Measurements from ENCODE around the gene UQCRHL.
"Not testable (repeated sequence)": the region's sequence is repeated elsewhere in the genome, so short reads cannot be mapped to it uniquely, and the experiment has no call there.

The UQCRHL gene

GRCh38 chr1:15848143-15848928 lies 40.9 kb upstream of the UQCRHL start:
- Histone ChIP-seq H3K4me1 (ENCODE audit: control insufficient read depth in 5 of 5, insufficient read depth in 5 of 5, low read length in 5 of 5) (peaks cover 2 to 51% (median 47%) of the 10 kb centered on the region in 5 donors), H3K27me3 (ENCODE audit: control insufficient read depth in 5 of 5, insufficient read depth in 4 of 5, low read length in 5 of 5) (no peaks in the 10 kb centered on the region), H3K27ac (ENCODE audit: low read depth, low read length) (peak overlapping the region; percentile 95), H3K9ac (ENCODE audit: low read length in 5 of 5) (peak overlapping the region; percentile 78 to 97 (median 90)), H3K36me3 (ENCODE audit: control insufficient read depth in 5 of 5, insufficient read depth in 5 of 5, low read length in 5 of 5) (no peaks in the 10 kb centered on the region), H3K9me3 (ENCODE audit: control insufficient read depth in 5 of 5, low read length in 5 of 5) (no peaks in the 10 kb centered on the region), H3K4me3 (ENCODE audit: low read depth in 1 of 5, low read length in 5 of 5) (peak overlapping the region; percentile 83 to 98 (median 95))

- Histone ChIP-seq H3K36me3 (ENCODE audit: control insufficient read depth in 5 of 5, insufficient read depth in 5 of 5, low read length in 5 of 5) (no peaks in the 10 kb centered on the region), H3K27ac (ENCODE audit: low read depth, low read length) (peak overlapping the region; percentile 95), H3K4me3 (ENCODE audit: low read depth in 1 of 5, low read length in 5 of 5) (peak overlapping the region in 4 of 5 donors; percentile 83 to 98 (median 90)), H3K4me1 (ENCODE audit: control insufficient read depth in 5 of 5, insufficient read depth in 5 of 5, low read length in 5 of 5) (peaks cover 2 to 50% (median 46%) of the 10 kb centered on the region in 5 donors), H3K27me3 (ENCODE audit: control insufficient read depth in 5 of 5, insufficient read depth in 4 of 5, low read length in 5 of 5) (no peaks in the 10 kb centered on the region), H3K9me3 (ENCODE audit: control insufficient read depth in 5 of 5, low read length in 5 of 5) (no peaks in the 10 kb centered on the region), H3K9ac (ENCODE audit: low read length in 5 of 5) (peak overlapping the region in 4 of 5 donors; percentile 73 to 95 (median 83))
Observed at GRCh38 chr1:15847893-15848142, 40.4 kb upstream of the UQCRHL start.

GRCh38 chr1:15847100-15847892 lies 39.8 kb upstream of the UQCRHL start, which contains the start of gene SPEN:
Gene SPEN (plus strand): TSS chr1:15847707. CDS start chr1:15848068, 361 bp downstream.
- peaks cover 2 to 45% (median 44%) of the 10 kb centered on the region in 5 donors for H3K4me1 ChIP-seq (ENCODE audit: control insufficient read depth in 5 of 5, insufficient read depth in 5 of 5, low read length in 5 of 5)
- H3K27ac ChIP-seq (ENCODE audit: low read depth, low read length) = peak within 1 kb of the TSS; percentile 95
- no peaks in the 10 kb centered on the region for H3K9me3 ChIP-seq (ENCODE audit: control insufficient read depth in 5 of 5, low read length in 5 of 5)
- H3K27me3 ChIP-seq (ENCODE audit: control insufficient read depth in 5 of 5, insufficient read depth in 4 of 5, low read length in 5 of 5) = no peaks in the 10 kb centered on the region
- no peaks in the 10 kb centered on the region for H3K36me3 ChIP-seq (ENCODE audit: control insufficient read depth in 5 of 5, insufficient read depth in 5 of 5, low read length in 5 of 5)
- peak within 1 kb of the TSS; percentile 83 to 98 (median 95) for H3K4me3 ChIP-seq (ENCODE audit: low read depth in 1 of 5, low read length in 5 of 5)
- peak within 1 kb of the TSS; percentile 78 to 97 (median 94) for H3K9ac ChIP-seq (ENCODE audit: low read length in 5 of 5)

GRCh38 chr1:15846056-15846455 lies 38.6 kb upstream of the UQCRHL start:
- H3K27ac ChIP-seq (ENCODE audit: low read depth, low read length); H3K27me3 ChIP-seq (ENCODE audit: control insufficient read depth in 5 of 5, insufficient read depth in 4 of 5, low read length in 5 of 5); H3K9me3 ChIP-seq (ENCODE audit: control insufficient read depth in 5 of 5, low read length in 5 of 5); H3K9ac ChIP-seq (ENCODE audit: low read length in 5 of 5); H3K36me3 ChIP-seq (ENCODE audit: control insufficient read depth in 5 of 5, insufficient read depth in 5 of 5, low read length in 5 of 5): not testable (repeated sequence)
- H3K4me3 ChIP-seq (ENCODE audit: low read depth in 1 of 5, low read length in 5 of 5) = peak overlapping the region in 1 of 5 donors; percentile 4
- H3K4me1 ChIP-seq (ENCODE audit: control insufficient read depth in 5 of 5, insufficient read depth in 5 of 5, low read length in 5 of 5) = peaks cover 2 to 37% (median 33%) of the 10 kb centered on the region in 5 donors

- Histone ChIP-seq H3K36me3 (ENCODE audit: control insufficient read depth in 5 of 5, insufficient read depth in 5 of 5, low read length in 5 of 5) (no peaks in the 10 kb centered on the region), H3K4me1 (ENCODE audit: control insufficient read depth in 5 of 5, insufficient read depth in 5 of 5, low read length in 5 of 5) (peaks cover 2 to 21% (median 15%) of the 10 kb centered on the region in 5 donors), H3K4me3 (ENCODE audit: low read depth in 1 of 5, low read length in 5 of 5) (no peak overlapping the region), H3K9me3 (ENCODE audit: control insufficient read depth in 5 of 5, low read length in 5 of 5) (no peaks in the 10 kb centered on the region), H3K27ac (ENCODE audit: low read depth, low read length) (no peak overlapping the region), H3K27me3 (ENCODE audit: control insufficient read depth in 5 of 5, insufficient read depth in 4 of 5, low read length in 5 of 5) (no peaks in the 10 kb centered on the region), H3K9ac (ENCODE audit: low read length in 5 of 5) (no peak overlapping the region)
Observed at GRCh38 chr1:15843826-15844572, 36.5 kb upstream of the UQCRHL start.

GRCh38 chr1:15838721-15839120 lies 31.3 kb upstream of the UQCRHL start:
- peaks cover 12 to 32% (median 18%) of the 10 kb centered on the region in 5 donors for H3K4me1 ChIP-seq (ENCODE audit: control insufficient read depth in 5 of 5, insufficient read depth in 5 of 5, low read length in 5 of 5)
- no peaks in the 10 kb centered on the region for H3K36me3 ChIP-seq (ENCODE audit: control insufficient read depth in 5 of 5, insufficient read depth in 5 of 5, low read length in 5 of 5)
- H3K27ac ChIP-seq (ENCODE audit: low read depth, low read length) = no peak overlapping the region
- H3K9me3 ChIP-seq (ENCODE audit: control insufficient read depth in 5 of 5, low read length in 5 of 5) = no peaks in the 10 kb centered on the region
- H3K4me3 ChIP-seq (ENCODE audit: low read depth in 1 of 5, low read length in 5 of 5) = no peak overlapping the region
- H3K9ac ChIP-seq (ENCODE audit: low read length in 5 of 5) = no peak overlapping the region
- peaks cover 0 to 6% (median 0%) of the 10 kb centered on the region in 5 donors for H3K27me3 ChIP-seq (ENCODE audit: control insufficient read depth in 5 of 5, insufficient read depth in 4 of 5, low read length in 5 of 5)

GRCh38 chr1:15837931-15838330 lies 30.5 kb upstream of the UQCRHL start:
- Histone ChIP-seq H3K9ac (ENCODE audit: low read length in 5 of 5) (peak overlapping the region in 2 of 5 donors; percentile 15 to 23), H3K27me3 (ENCODE audit: control insufficient read depth in 5 of 5, insufficient read depth in 4 of 5, low read length in 5 of 5) (peaks cover 0 to 6% (median 0%) of the 10 kb centered on the region in 5 donors), H3K36me3 (ENCODE audit: control insufficient read depth in 5 of 5, insufficient read depth in 5 of 5, low read length in 5 of 5) (no peaks in the 10 kb centered on the region), H3K4me3 (ENCODE audit: low read depth in 1 of 5, low read length in 5 of 5) (peak overlapping the region in 1 of 5 donors; percentile 45), H3K27ac (ENCODE audit: low read depth, low read length) (no peak overlapping the region), H3K9me3 (ENCODE audit: control insufficient read depth in 5 of 5, low read length in 5 of 5) (no peaks in the 10 kb centered on the region), H3K4me1 (ENCODE audit: control insufficient read depth in 5 of 5, insufficient read depth in 5 of 5, low read length in 5 of 5) (peaks cover 12 to 38% (median 22%) of the 10 kb centered on the region in 5 donors)

- H3K9ac ChIP-seq (ENCODE audit: low read length in 5 of 5) = peak overlapping the region in 4 of 5 donors; percentile 15 to 52 (median 30)
- H3K4me3 ChIP-seq (ENCODE audit: low read depth in 1 of 5, low read length in 5 of 5) = peak overlapping the region; percentile 25 to 91 (median 75)
- peak overlapping the region; percentile 100 for H3K27ac ChIP-seq (ENCODE audit: low read depth, low read length)
- no peaks in the 10 kb centered on the region for H3K9me3 ChIP-seq (ENCODE audit: control insufficient read depth in 5 of 5, low read length in 5 of 5)
- peaks cover 0 to 6% (median 0%) of the 10 kb centered on the region in 5 donors for H3K27me3 ChIP-seq (ENCODE audit: control insufficient read depth in 5 of 5, insufficient read depth in 4 of 5, low read length in 5 of 5)
- peaks cover 12 to 44% (median 24%) of the 10 kb centered on the region in 5 donors for H3K4me1 ChIP-seq (ENCODE audit: control insufficient read depth in 5 of 5, insufficient read depth in 5 of 5, low read length in 5 of 5)
- no peaks in the 10 kb centered on the region for H3K36me3 ChIP-seq (ENCODE audit: control insufficient read depth in 5 of 5, insufficient read depth in 5 of 5, low read length in 5 of 5)
Observed at GRCh38 chr1:15836772-15837669, 29.6 kb upstream of the UQCRHL start.

GRCh38 chr1:15836511-15836771 lies 29.0 kb upstream of the UQCRHL start:
- Histone ChIP-seq H3K4me3 (ENCODE audit: low read depth in 1 of 5, low read length in 5 of 5) (peak overlapping the region; percentile 70 to 91 (median 86)), H3K4me1 (ENCODE audit: control insufficient read depth in 5 of 5, insufficient read depth in 5 of 5, low read length in 5 of 5) (peaks cover 12 to 44% (median 25%) of the 10 kb centered on the region in 5 donors), H3K27ac (ENCODE audit: low read depth, low read length) (peak overlapping the region; percentile 100), H3K9ac (ENCODE audit: low read length in 5 of 5) (peak overlapping the region in 2 of 5 donors; percentile 81 to 99)
- not testable (repeated sequence) for H3K36me3 ChIP-seq (ENCODE audit: control insufficient read depth in 5 of 5, insufficient read depth in 5 of 5, low read length in 5 of 5); H3K27me3 ChIP-seq (ENCODE audit: control insufficient read depth in 5 of 5, insufficient read depth in 4 of 5, low read length in 5 of 5); H3K9me3 ChIP-seq (ENCODE audit: control insufficient read depth in 5 of 5, low read length in 5 of 5)
